Esophagus squamous epithelium (tissue), 4 donors: ENCODE results near the gene C3.

Experiments
- CTCF ChIP-seq, 6 experiments: fragments of 450-650 bp in 4 of 6; fragments of 200-600 bp in 2 of 6; sonication (generic) in 2 of 6; IDR thresholded peaks; one replicate each; pipeline ENCODE4 v1.5.1; 2016 to 2019; ENCODE audit warnings: antibody characterized with exemption in 6 of 6, mild to moderate bottlenecking in 4 of 6, moderate library complexity in 4 of 6
- POLR2A ChIP-seq, 4 donors: fragments of 450-650 bp; IDR thresholded peaks; one replicate each; pipeline ENCODE4 v1.6.1; 2017; ENCODE audit warnings: antibody characterized with exemption in 4 of 4, mild to moderate bottlenecking in 4 of 4, moderate library complexity in 3 of 4

- no peak for TF ChIP-seq CTCF (IDR thresholded peaks at IDR 0.05)
- no peak for TF ChIP-seq POLR2A (IDR thresholded peaks at IDR 0.05)
These were observed 2.9 kb downstream of the C3 start for GRCh38 chr19:6717441-6717971.
